ENCODE results near the gene OPN5. TPM values are rescaled to one million over a fixed set of nuclear protein-coding genes. Genes with fewer than 3 reads are reported as not detected.

Gene OPN5
- total and polyA plus RNA-seq, 3 donors from 2014 or later, result 6.3 to 17.3 (median 7.3) TPM

GRCh38 chr6:47832386-47833100, 50.7 kb downstream of the OPN5 start:
- intact Hi-C loops (cut with DNase I; ENCODE audit: low total_unique reads), result no loop called here
- Histone ChIP-seq H3K4me3 (no peak overlapping the region), H3K27me3 (no peaks in the 10 kb centered on the region), H3K9me3 (no peaks in the 10 kb centered on the region), H3K27ac (no peak overlapping the region), H3K4me1 (no peaks in the 10 kb centered on the region), H3K36me3 (ENCODE audit: low read depth, missing control alignments) (no peaks in the 10 kb centered on the region)
- no peak for DNase-seq
- 42% methylated on average over 2 of the region's 2 CpGs for WGBS, 2 donors
- TF ChIP-seq CTCF (IDR thresholded peaks at IDR 0.05), result no peak
- no peak for TF ChIP-seq POLR2A (IDR thresholded peaks at IDR 0.05)

GRCh38 chr6:47834196-47834595, 52.4 kb downstream of the OPN5 start:
- H3K36me3 ChIP-seq (ENCODE audit: low read depth, missing control alignments), result no peaks in the 10 kb centered on the region

GRCh38 chr6:47836046-47836445, 54.2 kb downstream of the OPN5 start:
- Histone ChIP-seq H3K27me3 (no peaks in the 10 kb centered on the region), H3K36me3 (ENCODE audit: low read depth, missing control alignments) (no peaks in the 10 kb centered on the region), H3K4me3 (no peak overlapping the region), H3K27ac (no peak overlapping the region), H3K9me3 (no peaks in the 10 kb centered on the region), H3K4me1 (no peaks in the 10 kb centered on the region)
- TF ChIP-seq CTCF (IDR thresholded peaks at IDR 0.05), result no peak
- TF ChIP-seq POLR2A (IDR thresholded peaks at IDR 0.05), result no peak
- intact Hi-C loops (cut with DNase I; ENCODE audit: low total_unique reads), result no loop called here
- DNase-seq, result no peak

More at GRCh38 chr6:47834196-47834595, 52.4 kb downstream of the OPN5 start:
- intact Hi-C loops (cut with DNase I; ENCODE audit: low total_unique reads), result no loop called here
- no peak overlapping the region for H3K4me3 ChIP-seq
- no peaks in the 10 kb centered on the region for H3K9me3 ChIP-seq
- TF ChIP-seq POLR2A (IDR thresholded peaks at IDR 0.05), result no peak
- no peak for TF ChIP-seq CTCF (IDR thresholded peaks at IDR 0.05)
- no peak for DNase-seq
- H3K4me1 ChIP-seq, result no peaks in the 10 kb centered on the region
- no peak overlapping the region for H3K27ac ChIP-seq
- no peaks in the 10 kb centered on the region for H3K27me3 ChIP-seq

GRCh38 chr6:47836639-47837038, 54.8 kb downstream of the OPN5 start:
- Histone ChIP-seq H3K9me3 (no peaks in the 10 kb centered on the region), H3K27ac (no peak overlapping the region), H3K4me3 (no peak overlapping the region), H3K27me3 (no peaks in the 10 kb centered on the region), H3K36me3 (ENCODE audit: low read depth, missing control alignments) (no peaks in the 10 kb centered on the region), H3K4me1 (no peaks in the 10 kb centered on the region)
- TF ChIP-seq CTCF (IDR thresholded peaks at IDR 0.05) (no peak), POLR2A (IDR thresholded peaks at IDR 0.05) (no peak)
- no peak for DNase-seq
- intact Hi-C loops (cut with DNase I; ENCODE audit: low total_unique reads), result no loop called here
- 93 to 96% methylated on average over 1 of the region's 1 CpG for WGBS, 2 donors

- TF ChIP-seq CTCF (IDR thresholded peaks at IDR 0.05), result no peak
- TF ChIP-seq POLR2A (IDR thresholded peaks at IDR 0.05), result no peak
- no peak for DNase-seq
- no peak overlapping the region for H3K4me3 ChIP-seq
- 83 to 93% methylated on average over 1 of the region's 1 CpG for WGBS, 2 donors
- no peaks in the 10 kb centered on the region for H3K27me3 ChIP-seq
- H3K4me1 ChIP-seq, result no peaks in the 10 kb centered on the region
- H3K27ac ChIP-seq, result no peak overlapping the region
- H3K9me3 ChIP-seq, result no peaks in the 10 kb centered on the region
- intact Hi-C loops (cut with DNase I; ENCODE audit: low total_unique reads), result no loop called here
- no peaks in the 10 kb centered on the region for H3K36me3 ChIP-seq (ENCODE audit: low read depth, missing control alignments)
These were observed 57.8 kb downstream of the OPN5 start for GRCh38 chr6:47839645-47840044.
